NK-92 treated with Interleukin-12 subunit alpha and Interleukin-12 subunit beta, amount 100 ng/mL, for 24 hours (cell line): Measurements from ENCODE around the gene PLPPR5.
"Not testable (repeated sequence)": the region's sequence is repeated elsewhere in the genome, so short reads cannot be mapped to it uniquely, and the experiment has no call there.

Experiments used
- DNase-seq: peaks from one replicate; lab custom pipeline; 2025; lab: John Stamatoyannopoulos, UW

PLPPR5 gene

GRCh38 chr1:98914547-98914946 is 90.1 kb downstream of the PLPPR5 start:
- no peak for DNase-seq

DNA sequence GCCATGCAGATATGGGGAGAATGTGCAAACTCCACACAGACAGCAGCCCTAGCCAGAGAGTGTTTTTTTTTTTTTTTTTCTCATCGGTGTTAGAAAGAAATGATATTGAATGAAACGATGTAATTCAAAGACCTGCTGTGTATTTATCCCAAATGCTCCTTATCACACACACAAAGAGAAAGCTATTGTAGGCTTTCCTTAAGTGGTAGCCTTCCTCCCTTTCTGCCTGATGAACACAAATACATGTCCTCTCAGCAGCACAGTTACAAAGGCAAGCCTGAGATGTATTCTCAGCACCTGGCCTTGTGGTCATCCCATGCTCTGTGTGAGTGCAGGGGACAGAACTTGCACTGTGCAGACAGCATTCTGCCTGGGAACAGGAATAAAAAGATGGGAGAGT is 93.8 kb downstream of the PLPPR5 start:
- DNase-seq: no peak

DNA sequence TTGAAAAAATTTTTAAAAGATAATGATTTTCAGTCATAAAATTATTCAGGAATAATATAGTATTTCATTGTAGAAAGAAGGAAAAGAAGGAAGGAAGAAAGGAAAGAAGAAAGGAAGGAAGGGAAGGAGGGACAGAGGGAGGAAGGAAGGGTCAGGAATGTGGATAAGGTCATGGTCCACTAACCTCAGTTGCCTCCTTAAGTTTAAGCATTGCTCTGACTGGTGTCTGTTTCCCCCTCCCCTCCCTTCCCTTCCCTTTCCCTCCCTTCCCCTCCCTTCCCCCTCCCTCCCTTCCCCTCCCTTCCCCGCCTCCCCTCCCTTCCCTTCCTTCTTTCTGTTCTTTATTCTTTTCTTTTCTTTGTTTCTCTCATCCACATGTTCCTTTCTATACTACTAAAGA is 95.7 kb downstream of the PLPPR5 start:
- no peak for DNase-seq

- no peak for DNase-seq
Observed at GRCh38 chr1:98906809-98907208, 97.9 kb downstream of the PLPPR5 start.

- DNase-seq: no peak
Observed at GRCh38 chr1:98906361-98906760, 98.3 kb downstream of the PLPPR5 start.

DNA sequence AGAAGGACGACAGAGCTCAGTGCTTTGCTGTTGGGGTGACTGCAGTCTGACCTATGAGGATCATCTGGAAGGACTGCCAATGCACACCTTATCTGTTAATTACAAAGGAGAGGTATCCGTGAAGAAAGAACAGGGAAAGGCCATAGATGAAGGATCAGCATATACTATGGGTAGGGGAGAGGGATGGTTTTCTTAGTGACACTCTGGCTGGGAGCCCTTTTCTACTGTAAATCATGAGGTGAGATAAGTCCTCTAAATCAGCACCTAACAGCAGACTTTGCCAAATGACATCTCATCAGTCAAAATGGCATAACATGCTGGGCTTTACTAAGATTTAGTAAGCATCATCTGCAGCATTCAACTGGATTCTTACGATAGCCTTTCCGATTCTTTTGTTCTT is 100.0 kb downstream of the PLPPR5 start:
- no peak for DNase-seq

GRCh38 chr1:98903726-98904125 is 100.9 kb downstream of the PLPPR5 start:
- no peak for DNase-seq

DNA sequence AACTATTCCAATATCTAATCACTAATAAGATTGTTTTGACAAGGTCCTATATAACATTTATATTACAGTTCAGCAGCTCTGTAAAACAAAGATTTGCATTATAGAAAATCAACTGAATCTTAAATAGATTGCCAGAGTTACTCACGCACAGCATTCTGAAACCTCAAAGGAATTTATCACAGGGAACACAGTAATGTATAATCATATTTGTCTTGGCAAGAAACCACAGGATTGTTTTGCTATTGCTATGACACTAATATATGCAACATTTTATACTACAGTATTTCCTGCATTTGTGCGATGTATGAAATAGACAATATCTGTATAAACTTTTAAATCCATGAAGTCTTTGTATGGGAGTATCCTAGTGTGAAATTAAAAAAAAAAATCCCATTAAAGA is 101.4 kb downstream of the PLPPR5 start:
- DNase-seq: no peak

- no peak for DNase-seq
Observed at GRCh38 chr1:98898940-98899339, 105.7 kb downstream of the PLPPR5 start.

DNA sequence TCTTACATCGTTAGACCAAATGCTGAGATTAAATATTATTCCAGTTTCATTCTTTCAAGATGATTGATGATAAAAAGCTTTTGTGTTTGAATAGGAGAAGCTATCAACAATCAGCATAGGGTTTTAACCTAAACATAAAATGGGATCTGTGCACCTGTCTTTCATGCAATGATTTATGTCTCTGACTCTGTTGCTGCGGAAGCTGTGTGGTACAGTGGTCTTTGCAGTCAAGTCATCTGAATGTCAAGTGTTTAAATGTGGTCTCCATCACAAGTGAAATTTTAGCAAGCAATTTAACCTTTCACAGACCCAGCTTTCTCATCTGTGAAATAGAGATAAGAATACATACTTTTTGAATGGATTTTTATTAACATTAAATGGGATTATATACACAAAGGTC is 107.2 kb downstream of the PLPPR5 start:
- no peak for DNase-seq

DNA sequence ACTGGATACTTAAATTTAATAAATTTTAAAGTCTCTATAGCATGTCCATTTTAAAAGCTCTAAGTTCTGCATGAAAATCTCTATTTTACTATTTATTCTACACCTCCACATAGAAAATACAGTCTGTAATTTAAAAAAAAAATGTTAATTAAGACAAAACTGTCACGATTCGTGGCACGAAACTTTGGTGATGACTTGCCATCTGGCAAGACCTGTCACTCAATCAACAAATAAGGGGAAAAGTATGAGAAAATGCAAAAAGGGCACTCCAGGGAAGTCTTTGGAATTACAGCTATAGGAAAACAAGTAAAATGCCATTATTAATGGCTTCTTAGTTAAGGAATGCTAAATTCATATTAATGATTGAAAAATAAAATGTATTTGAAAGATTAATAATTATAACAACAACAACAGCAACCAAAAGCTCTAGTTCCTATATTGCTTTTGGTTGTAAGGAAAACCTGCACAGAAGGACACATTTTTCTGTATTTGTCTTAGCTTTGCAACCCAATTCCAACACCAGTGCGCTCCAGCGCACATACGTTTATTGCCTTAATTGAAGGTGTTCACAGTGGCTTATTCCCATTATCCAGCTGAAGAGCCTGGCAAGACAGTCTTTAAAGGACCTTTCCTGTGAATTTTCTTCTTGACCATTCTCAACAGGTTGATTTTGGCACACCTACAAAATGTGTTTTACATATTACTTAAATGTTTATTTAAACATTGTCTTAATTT is 107.8 kb downstream of the PLPPR5 start:
- DNase-seq: no peak

- DNase-seq: no peak
Observed at GRCh38 chr1:98893371-98893770, 111.3 kb downstream of the PLPPR5 start.

- DNase-seq: no peak
Observed at GRCh38 chr1:98888869-98889268, 115.8 kb downstream of the PLPPR5 start.

DNA sequence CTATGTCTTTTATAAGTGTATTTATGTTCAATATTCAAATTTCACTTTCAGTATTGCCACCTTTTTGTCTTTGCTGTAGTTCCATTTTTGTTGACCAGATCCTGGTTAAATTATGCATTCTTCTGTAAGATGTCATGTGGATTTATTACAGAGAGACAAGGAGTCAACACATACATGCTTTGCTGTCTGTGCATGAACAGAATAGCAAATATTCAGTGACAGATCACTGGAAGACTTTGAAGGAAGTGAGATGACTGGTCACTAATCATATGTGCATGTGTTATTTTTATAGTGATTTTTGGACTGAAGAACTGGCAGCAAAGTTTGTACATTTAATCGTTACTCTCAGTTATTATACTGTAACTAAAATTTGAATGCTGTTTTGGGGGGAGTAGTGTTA is 117.2 kb downstream of the PLPPR5 start:
- DNase-seq: no peak

DNA sequence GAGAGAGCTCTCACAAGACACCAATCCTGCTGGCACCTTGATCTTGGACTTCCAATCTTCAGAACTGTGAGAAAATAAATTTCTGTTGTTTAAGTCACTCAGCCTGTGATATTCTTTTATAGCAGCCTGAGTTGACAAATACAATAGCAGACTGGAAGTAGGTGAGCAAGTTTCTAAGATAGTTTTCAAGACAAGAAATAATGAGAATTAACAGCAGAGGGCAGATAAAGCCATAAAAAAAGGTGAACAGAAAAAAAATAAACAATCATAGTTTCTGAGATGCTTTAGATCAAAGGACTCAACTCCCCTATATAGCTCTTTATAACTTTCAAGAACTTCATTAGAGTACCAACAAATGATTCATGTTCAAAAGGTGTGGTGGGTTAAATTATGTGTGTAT is 119.8 kb downstream of the PLPPR5 start:
- DNase-seq: no peak

GRCh38 chr1:98881901-98882300 is 122.8 kb downstream of the PLPPR5 start:
- no peak for DNase-seq

GRCh38 chr1:98881234-98881633 is 123.4 kb downstream of the PLPPR5 start:
- DNase-seq: not testable (repeated sequence)

DNA sequence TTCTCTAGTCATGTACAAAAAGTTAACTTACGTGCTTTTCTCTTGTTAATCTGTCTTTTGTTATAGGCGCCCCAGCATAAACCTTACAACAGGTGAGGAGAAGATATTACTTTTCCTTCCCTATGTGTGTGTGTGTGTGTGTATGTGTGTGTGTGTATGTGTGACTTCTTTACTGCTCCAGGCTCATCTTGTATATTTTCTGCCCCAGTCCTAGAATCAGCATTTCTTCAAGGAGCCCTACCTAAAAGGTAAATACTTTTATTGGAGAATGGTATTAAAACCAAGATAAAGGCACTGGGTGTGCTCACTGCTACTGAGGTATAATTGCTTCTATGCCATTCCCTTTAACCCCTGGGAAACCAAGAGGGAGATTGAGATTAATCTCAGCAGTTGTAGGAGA is 129.8 kb downstream of the PLPPR5 start:
- no peak for DNase-seq

DNA sequence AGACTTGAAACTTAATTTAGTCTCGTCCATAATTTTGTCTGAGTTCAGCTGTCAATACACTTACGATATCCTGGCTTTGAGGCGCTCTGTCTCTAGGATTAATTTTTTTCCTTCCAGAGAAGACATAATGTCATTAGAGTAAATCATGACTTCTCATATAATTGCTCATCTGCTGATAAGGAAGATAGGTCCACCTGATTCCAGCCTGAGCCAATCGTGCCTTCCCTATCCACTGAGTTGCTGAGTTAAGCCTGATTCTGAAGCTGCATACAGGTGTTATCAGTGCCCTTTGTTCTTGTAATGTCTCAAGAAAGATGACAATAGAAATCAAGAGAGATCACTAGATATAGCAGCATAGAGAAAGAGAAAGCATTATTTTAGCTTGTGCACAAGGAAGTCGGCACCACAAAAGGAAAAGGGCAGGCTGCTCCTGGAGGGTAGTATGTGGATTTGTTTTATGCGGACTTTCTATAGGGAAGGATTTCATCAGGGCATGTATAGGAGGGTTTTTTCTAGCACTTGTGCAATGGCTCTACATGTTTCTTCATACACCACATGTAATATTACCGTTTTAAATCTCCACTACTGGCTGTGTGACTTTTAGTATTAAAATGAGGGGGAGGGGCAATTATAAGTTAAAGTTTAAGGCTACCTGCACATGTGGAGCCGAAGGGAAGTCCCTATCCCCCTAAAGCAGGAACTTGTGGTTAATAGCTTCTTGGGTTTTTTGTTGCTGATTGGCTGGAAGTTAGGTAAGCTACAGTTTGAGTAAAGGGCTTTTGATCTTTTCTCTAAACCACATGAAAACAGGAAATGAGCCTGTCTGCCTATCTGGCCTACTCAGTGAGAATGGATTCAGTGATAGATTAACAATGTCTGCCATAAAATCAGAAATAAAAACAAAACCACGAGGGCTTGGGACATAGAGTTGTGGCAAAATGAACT is 133.4 kb downstream of the PLPPR5 start:
- DNase-seq: no peak

DNA sequence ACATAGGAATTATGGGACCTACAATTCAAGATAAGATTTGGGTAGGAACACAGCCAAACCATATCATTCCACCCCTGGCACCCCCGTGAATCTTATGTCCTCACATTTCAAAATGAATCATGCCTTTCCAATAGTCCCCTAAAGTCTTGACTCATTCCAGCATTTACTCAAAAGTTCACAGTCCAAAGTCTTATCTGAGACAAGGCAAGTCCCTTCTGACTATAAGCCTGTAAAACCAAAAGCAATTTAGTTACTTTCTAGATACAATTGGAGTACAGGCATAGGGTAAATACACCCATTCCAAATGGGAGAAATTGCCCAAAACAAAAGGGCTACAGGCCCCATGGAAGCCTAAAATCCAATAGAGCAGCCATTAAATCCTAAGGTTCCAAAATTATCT is 138.9 kb downstream of the PLPPR5 start:
- no peak for DNase-seq

DNA sequence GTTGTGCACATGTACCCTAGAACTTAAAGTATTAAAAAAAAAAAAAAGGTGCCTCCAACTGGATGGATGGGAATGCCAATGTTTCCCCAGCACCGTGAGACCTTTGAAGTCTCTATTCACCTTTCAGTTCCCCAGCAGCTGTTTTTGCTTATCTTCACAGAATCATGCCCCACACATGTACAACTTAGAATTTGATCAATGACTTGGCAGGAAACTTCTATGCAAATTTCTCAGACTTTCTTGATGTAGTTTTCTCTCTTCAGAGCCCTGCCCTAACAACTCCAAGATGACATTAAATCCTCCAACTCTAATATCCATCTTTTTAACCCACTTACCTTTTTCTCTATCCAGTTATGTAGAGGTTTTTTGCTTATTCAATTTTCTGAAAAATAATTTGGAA is 144.3 kb downstream of the PLPPR5 start:
- DNase-seq: no peak

GRCh38 chr1:98854137-98854536 is 150.5 kb downstream of the PLPPR5 start:
- DNase-seq: no peak

GRCh38 chr1:98849969-98850636 is 154.6 kb downstream of the PLPPR5 start:
- no peak for DNase-seq
